GM18499 (cell line): ENCODE measurements around the gene ACER3.
A peak's percentile ranks its signal among the peaks of the same experiment; 100 is the strongest.
"Not testable (repeated sequence)": the region's sequence is repeated elsewhere in the genome, so short reads cannot be mapped to it uniquely, and the experiment has no call there.

ENCODE experiments used
- ATAC-seq: cut with Tn5 transposase; IDR thresholded peaks from one replicate; pipeline ENCODE4 v1.9.1; 2021; ENCODE audit warnings: moderate number of reproducible peaks; ENCODE audit not compliant: insufficient read depth, unreplicated experiment

The ACER3 gene

DNA sequence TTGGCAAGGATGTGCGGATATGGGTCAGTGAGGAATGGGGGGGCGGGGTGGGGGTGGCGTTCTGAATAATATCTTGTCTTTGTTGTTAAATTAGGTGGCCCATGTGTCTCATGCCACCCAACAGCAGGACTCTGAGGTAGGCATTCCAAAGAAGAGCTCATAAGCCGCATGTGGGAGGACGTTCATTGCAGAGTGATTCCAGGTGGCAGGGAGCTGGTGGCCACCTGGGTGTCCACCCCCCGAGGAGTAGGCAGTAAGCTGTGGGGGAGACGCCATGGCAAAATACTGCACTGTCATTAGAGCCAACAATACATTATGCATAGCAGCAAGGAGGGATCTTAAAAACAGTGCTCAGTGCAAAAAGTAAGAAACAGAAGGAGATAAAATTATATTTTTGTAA, 191.8 kb downstream of the ACER3 start:
- ATAC-seq: no peak

DNA sequence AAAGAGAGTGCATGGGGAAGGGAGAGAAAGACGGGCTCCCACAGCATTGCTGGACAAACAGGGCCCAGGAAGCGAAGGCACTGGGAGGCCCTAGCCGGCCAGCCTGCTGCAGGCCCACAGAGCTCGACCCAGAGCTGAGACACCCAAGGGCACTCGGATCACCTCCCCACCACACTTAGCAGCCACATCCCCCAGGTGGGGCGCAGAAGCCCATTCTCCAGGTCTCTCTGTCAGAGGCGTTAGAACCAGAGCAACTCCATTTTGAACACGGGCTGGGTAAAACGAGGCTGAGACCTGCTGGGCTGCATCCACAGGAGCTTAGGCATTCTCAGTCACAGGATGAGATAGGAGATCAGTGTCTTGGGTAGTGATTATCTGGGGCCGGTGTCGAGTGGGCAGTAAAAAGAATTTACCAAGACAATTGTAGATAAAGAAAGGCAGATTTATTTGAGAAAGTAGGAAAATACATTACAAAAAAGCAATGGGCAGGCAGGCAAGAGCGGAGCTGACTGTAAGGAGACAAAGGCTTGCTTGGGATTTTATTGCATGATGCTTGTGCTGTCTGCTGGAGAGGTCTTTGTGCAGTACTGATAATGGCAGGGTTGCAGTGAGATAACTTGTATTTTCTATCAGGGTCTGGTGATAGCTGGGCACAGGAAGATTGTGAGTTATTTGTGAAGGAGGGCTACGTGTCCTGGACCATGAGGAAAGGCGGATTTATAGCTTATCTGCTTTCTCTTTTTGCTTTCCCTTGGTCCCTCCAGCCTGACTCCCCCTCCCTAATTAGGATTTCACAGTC, 192.7 kb downstream of the ACER3 start:
- no peak for ATAC-seq

- no peak for ATAC-seq
These were observed 193.4 kb downstream of the ACER3 start for GRCh38 chr11:77054084-77054483.

DNA sequence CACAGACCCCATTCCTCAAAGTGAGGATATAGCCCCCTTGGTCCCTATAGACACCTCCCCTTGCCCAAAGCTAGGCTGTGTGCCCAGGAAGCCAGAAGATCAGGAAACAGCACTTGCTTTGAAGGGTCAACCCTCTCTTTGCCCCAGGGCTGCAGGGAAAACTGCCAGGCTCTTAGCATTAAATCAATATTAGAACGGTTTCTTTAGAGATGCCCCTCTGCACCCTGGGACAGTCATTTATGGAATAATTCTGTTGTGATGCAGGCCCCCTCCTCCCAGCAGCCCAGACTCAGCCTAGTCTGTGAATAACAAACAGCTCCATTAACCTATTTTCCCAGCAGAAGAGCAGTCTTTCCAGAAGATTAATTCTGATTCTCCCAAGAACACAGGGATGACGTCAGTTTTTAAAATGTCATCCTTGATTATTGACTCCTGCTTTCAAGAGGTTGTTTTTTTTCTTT, 194.4 kb downstream of the ACER3 start:
- ATAC-seq: no peak

GRCh38 chr11:77055913-77056312, 195.2 kb downstream of the ACER3 start:
- ATAC-seq: no peak

- no peak for ATAC-seq
These were observed 196.2 kb downstream of the ACER3 start for GRCh38 chr11:77056814-77057402.

- ATAC-seq: no peak
These were observed 197.3 kb downstream of the ACER3 start for GRCh38 chr11:77057938-77058474.

- ATAC-seq: no peak
These were observed 198.2 kb downstream of the ACER3 start for GRCh38 chr11:77058900-77059299.

DNA sequence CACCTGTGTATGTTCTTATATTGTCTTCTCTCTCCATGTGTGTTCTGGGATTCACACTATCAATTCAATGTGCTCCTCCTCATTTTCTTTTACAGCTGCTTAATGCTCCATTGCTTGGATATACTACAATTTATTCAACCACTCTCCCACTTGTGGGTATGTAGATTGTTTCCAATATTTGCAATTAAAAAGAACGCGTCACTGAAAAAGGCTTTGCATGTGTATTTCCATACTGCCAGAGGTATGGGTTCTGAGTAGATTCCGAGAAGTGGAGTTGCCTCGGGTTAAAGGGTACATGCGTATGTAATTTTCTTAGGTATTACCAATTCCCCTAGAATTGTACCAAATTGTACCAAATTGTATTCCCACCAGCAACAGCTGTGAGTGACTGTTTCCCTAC, 199.1 kb downstream of the ACER3 start:
- no peak for ATAC-seq

DNA sequence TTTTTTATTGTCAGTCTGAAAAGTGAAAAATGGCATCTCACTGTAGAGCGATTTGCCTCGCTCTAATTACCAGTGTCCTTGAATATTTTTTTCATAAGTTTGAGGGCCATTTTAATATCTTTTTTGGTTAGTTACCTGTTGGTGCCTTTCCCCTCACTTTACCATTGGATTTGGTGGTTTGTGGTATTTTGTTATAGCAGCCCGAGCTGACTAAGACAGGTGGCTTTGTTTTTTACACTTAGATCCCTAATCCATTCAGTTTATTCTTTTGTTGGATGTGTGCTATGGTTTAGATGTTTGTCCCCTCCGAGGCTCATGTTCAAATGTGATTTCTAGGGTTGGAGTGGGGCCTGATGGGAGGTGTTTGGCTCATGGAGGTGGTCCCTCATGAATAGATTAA, 199.5 kb downstream of the ACER3 start:
- no peak for ATAC-seq

DNA sequence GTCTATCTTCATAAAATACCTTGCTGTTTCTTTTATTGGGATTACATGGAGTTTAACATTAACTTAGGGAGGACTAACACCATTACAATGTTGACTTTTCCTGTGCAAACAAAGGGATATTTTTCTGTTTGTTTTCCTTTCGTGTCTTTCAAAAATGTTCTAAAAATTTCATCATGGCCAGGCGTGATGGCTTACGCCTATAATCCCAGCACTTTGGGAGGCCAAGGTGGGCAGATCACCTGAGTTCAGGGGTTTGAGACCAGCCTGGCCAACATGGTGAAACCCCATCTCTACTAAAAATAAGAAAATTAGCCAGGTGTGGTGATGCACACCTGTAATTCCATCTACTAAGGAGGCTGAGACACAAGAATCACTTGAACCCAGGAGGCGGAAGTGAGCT, 200.5 kb downstream of the ACER3 start:
- ATAC-seq: not testable (repeated sequence)

DNA sequence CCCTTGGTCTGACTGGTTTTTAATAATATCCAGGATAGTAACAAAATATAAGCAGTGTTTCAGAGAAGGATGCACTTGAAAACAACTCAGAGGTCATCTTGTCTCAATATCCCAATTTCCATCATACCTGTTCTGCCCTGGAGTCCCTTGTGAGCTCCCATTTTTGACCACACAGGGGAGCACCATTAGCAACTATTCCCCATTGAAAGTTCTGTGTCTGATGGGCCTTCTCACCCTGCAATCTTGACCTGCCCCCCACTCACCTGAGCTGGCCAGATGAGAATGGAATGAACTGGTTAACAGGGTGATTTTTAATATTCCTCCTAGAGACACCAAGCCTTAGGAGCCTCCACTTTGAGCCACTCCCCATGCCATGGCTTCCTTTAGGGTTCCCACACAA, 202.2 kb downstream of the ACER3 start:
- ATAC-seq: no peak

DNA sequence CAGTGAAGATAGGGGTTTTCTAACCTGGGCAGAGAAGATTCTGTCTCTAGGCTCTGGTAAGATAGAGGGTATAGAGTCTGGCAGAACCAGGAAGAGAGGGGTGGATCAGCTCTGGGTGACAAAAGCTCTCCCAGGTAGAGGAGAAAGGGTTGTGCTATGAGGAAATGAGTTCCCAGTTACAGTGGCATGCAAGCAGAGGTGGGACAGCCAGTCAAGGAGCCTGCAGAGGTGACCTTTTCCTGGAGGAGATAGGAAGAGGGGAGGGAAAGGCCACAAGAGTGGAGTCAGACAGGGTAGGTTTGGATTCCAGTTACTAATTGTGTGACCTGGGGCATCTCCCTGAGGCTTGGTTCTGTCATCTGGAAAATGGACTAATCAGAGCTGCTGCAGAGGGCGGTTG, 202.7 kb downstream of the ACER3 start:
- no peak for ATAC-seq

DNA sequence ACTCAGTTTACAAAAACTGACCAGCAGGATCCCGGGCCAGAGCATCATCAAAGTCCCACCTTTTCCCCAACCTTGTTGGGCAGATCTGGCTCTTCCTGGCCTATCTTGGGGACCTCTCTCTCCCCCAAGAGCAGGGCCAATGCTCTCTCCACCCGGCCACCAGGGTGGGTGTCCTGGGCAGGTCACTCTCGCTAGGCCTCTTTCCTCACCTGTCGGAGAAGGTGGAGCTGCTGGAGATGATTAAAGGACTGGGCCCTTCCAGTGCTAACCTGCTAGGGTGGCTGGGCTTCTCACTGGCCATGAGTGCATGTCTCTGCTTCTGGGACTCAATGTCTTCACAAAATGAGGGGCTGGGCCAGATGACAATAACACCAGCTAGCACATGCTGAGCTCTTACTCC, 203.1 kb downstream of the ACER3 start:
- ATAC-seq: no peak

DNA sequence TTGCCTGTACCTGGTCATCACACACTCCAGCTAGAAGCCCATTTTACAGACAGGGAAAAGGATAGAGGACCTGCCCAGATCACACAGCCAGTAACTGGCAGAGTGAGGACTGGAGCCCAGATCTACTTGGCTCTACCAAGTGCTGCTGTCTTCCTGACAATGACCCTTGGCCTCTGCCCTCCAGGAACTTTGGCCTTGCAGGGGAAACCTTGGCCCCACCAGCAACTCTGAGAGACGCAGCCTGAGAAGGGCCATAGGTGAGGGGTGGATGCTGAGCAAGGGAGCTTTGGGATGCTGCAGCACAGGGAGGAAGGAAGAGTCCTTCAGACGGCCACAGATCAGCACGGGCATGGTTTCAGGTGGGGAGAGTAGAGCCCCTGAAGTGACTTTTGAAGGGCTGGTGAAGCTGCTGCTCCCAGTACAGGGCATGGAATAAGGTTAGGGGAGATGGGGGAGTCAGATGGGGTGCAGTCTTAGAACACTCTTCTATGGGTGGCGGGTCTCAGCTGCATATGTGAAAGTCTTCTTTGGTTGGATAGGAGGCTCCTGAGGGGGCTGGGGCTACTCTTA, 204.0 kb downstream of the ACER3 start:
- ATAC-seq: no peak

DNA sequence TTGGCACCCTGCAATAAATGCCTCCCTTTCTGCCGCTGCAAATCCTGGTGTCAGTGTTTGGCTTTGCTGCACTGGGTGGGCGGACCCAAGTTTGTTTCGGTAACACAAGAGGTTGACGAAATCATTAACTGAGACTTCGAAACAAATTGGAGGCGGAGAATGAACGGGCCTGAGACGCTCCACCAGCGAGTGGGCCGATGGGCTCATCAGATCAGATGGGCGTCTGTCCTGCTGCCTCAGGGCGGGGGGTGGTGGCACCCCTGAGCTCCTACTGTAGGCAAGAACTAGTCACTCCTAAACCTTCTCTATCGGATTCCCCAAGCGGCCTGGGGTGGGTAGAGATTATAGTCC, 205.1 kb downstream of the ACER3 start:
- peak; percentile 12 for ATAC-seq

DNA sequence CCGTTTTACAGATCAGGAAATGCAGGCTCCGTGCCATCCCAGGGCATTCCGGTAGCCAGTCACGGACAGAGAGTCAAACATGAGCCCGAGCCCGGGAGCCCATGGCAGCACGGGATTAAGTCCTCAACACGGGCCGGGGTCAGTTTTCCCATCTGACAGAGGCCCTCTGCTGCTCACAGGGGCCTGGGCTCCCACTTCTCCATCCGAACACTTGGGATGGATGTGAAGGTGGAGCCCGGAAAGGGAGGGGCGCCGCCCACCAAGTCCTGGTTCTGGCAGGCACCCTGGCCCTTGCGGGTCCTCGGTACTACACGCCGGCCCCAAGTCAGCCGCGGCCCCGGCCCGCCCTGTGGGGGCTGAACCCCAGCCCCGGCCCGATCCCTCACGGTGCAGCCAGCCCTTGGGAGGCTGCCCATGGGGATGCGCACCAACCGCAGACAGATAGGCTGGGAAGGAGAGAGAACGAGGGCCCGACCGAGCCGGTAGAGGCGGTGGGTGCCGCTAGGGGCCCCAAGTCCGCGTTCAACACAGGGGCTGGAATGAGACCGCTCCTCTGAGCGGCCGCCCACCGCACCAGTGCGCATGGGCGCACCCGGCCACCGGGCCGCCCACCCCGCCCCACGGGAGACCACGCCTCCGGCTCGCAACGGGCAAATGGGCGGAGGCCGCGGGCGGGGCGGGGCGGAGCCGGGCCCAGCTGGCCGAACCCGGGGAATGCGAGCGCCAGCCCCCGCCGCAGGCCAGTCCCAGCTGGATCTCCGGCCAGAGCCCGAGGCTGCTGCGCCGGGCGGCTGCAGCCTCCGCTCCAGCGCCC, 205.7 kb downstream of the ACER3 start, which contains the start of gene CAPN5:
Gene CAPN5 (plus strand): TSS at position 743 of the 814 bp plus-strand sequence. CDS start 17,916 bp downstream, outside the sequence.
- ATAC-seq: peak; percentile 40

- ATAC-seq: no peak
These were observed 207.2 kb downstream of the ACER3 start for GRCh38 chr11:77067861-77068443.

DNA sequence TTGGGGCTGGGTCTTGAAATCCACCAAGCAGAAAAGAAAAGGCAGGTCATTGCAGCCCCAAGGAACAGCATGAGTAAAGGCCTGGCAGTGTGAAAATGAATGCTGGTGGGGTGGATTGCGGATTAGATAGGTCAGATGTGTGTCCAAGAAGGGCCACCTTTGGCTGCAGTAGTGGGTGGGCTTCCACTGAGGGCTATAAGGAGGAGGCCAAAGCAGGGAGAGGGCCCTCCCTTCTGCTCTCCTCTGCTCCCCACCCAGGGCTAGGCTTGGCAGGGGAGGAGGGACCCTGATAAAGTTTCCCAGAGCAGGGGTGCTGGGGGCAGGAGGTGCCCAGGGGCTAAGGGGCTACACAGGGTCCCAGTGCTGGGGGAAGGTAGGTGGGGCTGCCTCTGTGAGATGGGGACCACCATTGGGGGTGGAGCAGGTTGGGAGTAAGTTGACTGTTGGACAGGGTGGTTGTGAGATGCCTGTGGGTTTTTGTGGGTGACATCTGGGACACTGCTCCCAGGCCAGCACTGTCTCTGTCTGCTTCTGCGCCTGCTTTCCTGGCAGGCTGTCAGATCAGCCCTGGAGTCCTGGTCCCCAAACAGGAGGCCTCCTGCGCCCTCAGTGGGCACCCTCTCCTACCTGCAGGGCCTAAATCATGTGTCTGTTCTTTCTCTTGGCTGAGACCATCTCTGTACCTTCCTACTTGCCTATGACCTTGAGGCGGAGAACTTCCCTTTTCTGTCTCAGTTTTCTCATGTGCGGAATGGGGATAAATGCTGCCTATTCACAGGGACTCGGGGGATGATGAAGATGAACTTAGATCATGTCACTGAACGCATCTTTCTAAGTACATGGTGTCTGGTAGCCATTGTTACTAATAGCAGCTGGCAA, 208.0 kb downstream of the ACER3 start:
- ATAC-seq: no peak
